WTC11 (cell line): Measurements from ENCODE around the gene DHDDS.

ENCODE experiments used
- CTCF ChIP-seq: fragments of 200-600 bp; IDR thresholded peaks from 2 replicates; pipeline ENCODE4 v1.8.0; 2022; ENCODE audit warnings: antibody characterized with exemption
- FOXP4 ChIP-seq: sonication (generic); formaldehyde crosslinking; IDR thresholded peaks from 2 replicates; pipeline ENCODE4 v1.8.0; 2022; ENCODE audit warnings: mild to moderate bottlenecking, missing genetic modification reagents
- MAX ChIP-seq: sonication (generic); formaldehyde crosslinking; IDR thresholded peaks from 2 replicates; pipeline ENCODE4 v1.8.0; 2022; ENCODE audit warnings: mild to moderate bottlenecking, missing genetic modification reagents
- SP1 ChIP-seq: sonication (generic); formaldehyde crosslinking; conservative IDR thresholded peaks from 2 replicates; pipeline ENCODE4 v1.8.1; 2022; ENCODE audit warnings: missing genetic modification reagents

- TF ChIP-seq CTCF = no peak
- no peak for TF ChIP-seq FOXP4 (CRISPR knock-in tag)
- TF ChIP-seq SP1 (CRISPR knock-in tag) = no peak
- TF ChIP-seq MAX (CRISPR knock-in tag) = no peak
These were observed 42.7 kb downstream of the DHDDS start for GRCh38 chr1:26474818-26475217.
